Activated CD8-positive, alpha-beta memory T cell treated with anti-CD3 and anti-CD28 coated beads for 24 hours (primary cell): Measurements from ENCODE around the gene ADCY1.

ENCODE experiments used
- DNase-seq: peaks from one replicate; pipeline ENCODE4 v3.0.0-alpha.2; 2020

ADCY1 gene

GRCh38 chr7:45679516-45679915, 105.3 kb downstream of the ADCY1 start:
- peak; percentile 35 for DNase-seq

GRCh38 chr7:45680776-45681175, 106.6 kb downstream of the ADCY1 start:
- DNase-seq = no peak

DNA sequence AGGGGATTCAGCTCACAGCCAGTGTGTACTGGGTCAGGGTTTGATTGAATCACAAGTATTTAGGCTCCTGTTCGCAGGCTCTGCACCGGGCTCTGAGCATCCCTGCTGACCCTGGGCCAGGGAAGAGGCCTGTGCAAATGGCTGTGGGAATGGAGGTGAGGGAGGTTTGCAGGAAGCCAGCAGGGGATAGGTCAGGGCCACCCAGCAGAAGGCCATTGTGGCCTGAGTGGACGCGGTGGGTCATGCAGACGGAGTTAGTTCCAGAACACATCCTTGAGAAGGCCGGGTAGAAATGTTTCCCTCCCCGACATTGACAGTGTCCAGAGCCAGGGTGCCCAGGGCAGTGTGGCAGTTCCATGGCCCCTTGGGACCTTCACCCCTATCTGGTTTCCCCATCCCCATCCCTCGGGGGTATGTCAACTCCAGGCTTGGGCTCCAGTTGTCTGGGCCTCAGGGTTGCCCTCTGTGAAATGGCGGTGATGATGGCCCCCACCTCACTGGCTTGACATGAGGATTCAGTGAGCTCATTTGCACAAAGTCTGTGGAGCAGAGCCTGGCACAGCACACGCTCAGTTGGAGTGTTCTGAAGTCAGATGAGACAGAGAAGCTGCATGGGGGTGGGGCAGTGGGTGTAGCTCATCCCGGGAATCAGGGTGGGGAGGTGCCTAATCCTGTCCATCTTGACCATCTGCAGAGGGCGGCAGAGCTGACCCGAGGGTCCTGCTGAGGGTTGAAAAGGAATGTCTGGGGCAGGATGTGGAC, 107.6 kb downstream of the ADCY1 start:
- peak; percentile 41 for DNase-seq

DNA sequence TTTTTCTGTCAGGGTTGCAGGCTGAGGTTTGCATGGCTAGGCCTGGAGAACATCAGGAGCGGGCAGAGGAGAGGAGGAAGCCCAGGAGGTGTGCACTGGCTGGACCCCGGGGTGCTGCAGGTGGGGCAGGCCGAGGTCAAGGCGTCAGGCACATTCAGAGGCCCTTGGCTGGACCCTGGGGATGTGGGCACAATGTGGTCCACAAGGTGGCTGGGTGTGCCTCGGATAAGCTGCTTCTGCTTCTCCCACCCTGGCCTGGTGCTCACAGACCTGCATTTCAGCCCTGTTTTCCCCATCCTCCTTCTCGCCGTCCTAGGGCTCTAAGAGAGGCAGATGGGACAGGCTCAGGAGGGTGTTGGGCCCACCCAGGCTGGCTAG, 108.2 kb downstream of the ADCY1 start:
- DNase-seq = peak; percentile 30

GRCh38 chr7:45682836-45683555, 108.8 kb downstream of the ADCY1 start:
- peak; percentile 47 for DNase-seq

DNA sequence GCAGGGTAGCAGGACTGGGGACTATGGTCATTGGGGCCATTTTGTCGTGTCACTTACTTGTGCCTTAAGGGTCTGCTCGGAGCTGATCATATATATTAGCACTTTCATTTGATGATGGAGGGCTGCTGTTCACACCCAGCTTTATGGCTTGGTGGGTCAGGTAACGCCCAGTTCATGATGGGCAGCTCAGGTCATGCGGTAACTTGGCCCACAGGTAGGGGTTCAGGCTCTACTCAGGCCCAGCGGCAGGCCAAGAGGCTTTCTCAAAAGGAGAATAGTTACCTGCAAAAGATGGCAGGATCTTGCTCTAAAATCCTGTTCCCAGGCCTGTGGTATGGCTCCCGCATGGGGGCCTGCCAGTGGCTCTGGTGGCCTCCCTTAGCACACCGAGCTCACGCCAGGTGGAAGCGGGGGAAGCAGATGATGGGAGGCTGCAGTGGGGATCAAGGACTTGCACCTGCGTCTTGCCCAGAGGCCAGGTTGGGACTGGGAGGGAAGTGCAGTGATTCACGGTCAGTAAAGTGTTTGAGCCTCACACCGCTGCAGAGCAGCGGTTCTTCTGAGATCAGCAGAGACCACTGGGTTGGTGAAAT, 109.5 kb downstream of the ADCY1 start:
- DNase-seq = peak; percentile 33

- DNase-seq = no peak
Observed at GRCh38 chr7:45684910-45685618, 110.9 kb downstream of the ADCY1 start.

DNA sequence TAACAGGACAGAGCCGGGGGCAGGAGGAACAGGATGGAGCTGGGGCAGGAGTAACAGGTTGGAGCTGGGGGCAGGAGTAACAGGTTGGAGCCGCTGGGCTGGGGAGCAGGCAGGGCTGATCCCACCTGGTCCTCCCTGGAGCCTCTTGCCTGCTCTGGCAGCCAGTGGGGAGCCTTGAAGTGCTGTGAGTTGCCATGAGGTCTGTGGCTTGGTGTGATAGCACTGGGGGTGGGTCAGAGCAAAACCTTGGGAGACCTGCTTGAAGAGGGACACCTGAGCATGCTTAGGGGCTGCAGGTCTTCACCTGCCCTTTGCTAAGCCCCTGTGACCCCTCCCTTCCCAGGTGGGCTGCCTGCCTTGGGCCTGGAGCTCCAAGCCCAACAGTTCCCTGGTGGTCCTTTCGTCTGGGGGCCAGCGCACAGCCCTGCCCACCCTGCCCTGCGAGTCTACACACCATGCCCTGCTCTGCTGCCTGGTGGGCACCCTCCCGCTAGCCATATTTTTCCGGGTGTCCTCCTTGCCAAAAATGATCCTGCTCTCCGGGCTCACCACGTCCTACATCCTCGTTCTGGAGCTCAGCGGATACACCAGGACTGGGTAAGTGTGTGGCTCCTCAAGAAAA, 111.6 kb downstream of the ADCY1 start:
- peak; percentile 45 for DNase-seq

- DNase-seq = peak; percentile 43
Observed at GRCh38 chr7:45686441-45687184, 112.4 kb downstream of the ADCY1 start.

GRCh38 chr7:45687185-45687560, 113.0 kb downstream of the ADCY1 start:
- DNase-seq = peak; percentile 26

GRCh38 chr7:45687721-45688120, 113.6 kb downstream of the ADCY1 start:
- no peak for DNase-seq

GRCh38 chr7:45688382-45688781, 114.2 kb downstream of the ADCY1 start:
- no peak for DNase-seq

DNA sequence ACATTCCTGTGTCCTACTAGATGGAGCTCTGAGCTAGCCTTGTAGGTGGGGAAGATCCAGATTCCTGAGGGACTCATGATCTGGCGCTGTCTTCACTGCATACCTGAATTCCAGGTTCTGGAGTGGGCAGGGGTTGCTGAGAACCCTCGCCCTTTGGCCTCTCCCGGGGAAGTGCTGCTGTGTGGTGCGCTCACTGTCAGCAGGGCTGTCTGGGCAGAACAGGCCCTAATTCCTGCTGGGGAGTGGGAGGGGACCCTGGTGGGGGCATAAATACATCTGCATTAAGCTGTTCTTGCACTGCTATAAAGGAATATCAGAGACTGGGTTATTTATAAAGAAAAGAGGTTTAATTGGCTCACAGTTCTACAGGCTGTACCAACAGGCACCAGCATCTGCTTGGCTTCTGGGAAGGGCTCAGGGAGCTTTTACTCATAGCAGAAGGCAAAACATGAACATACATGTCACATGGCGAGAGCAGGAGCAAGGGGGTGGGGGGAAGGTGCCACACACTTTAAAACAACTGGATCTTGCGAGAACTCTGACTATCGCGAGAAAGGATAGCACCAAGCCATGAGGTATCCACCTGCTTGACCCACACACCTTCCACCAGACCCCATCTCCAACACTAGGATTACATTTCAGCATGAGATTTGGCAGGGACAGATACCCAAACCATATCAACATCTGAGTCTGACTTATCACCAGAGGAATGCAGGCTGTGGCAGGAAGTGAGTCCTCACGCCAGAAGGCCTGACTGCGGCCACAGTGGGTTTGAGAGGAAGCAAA, 115.0 kb downstream of the ADCY1 start:
- peak; percentile 32 for DNase-seq

DNA sequence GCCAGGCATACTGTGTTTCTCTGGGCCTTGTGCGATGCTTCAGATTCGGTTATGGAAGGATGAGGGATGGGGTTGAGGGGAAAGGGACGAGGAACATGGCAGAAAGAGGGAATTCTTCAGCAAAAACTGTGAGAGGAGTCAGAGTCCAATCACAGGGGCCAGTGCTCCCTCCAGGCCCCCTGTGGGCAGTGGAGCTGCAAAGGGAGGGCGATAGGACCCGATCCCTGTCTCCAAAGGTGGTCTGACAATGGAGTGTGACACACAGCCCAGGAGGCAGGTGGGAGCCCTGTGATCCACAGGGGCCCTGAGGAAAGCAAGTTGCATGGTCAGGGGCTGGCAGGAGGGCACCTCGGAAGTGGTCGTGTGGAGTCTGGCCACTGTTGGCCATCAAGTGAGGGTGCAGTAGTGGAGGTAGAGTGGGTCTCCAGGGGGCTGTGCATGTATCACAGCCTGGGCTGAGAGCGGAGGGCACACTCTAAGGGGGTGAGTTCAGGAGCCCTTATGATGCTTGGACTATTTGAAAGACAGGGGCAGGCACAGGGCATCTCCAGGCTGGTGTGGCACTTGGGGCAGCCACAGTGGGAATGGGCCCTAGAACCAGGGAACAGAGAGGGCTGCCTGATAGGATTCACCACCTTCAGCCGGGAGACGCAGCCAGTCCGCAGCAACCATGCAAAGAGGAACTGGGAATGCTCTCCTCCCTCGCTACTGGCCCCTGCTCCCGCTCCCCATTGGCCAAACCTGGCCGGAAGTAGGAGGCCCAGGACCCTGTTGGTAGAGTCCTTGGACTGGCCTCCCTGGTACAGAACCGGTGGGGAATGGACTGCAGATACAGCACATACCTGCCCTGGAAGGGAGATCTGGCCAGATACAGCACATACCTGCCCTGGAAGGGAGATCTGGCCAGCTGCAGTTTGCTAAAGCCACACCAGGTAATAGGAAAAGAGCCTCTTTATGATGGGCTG, 115.9 kb downstream of the ADCY1 start:
- DNase-seq = peak; percentile 44

GRCh38 chr7:45690762-45691150, 116.6 kb downstream of the ADCY1 start:
- DNase-seq = no peak

- no peak for DNase-seq
Observed at GRCh38 chr7:45691155-45691656, 117.0 kb downstream of the ADCY1 start.

DNA sequence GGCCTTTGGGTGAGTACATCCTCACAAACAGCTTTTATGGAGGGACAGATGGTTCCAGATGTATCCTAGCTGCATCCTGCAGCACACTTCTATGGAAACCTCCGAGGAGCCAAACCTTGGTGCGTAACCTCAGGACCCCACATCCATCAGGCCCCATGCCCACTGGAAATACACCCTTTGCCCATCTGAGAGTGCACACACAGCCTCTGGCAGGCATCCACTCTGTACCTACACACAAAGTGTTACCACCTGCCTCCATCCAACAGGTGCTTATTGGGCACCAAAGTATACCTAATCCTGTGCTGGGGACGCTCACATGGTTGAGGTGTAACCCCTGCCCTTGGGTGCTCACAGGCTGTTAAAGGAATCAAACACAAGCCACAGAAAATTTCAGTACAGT, 117.9 kb downstream of the ADCY1 start:
- DNase-seq = no peak

GRCh38 chr7:45695249-45695995, 121.3 kb downstream of the ADCY1 start:
- DNase-seq = no peak

GRCh38 chr7:45696476-45696875, 122.3 kb downstream of the ADCY1 start:
- peak; percentile 41 for DNase-seq
